GM23338 (cell line): ENCODE measurements around the gene FTH1.

Experiments
- CREB1 ChIP-seq: fragments of 250-450 bp; sonication (Bioruptor Pico); IDR thresholded peaks from 2 replicates; pipeline ENCODE4 v1.5.0; 2020; ENCODE audit warnings: low read depth, mild to moderate bottlenecking, moderate library complexity
- EZH2phosphoT487 ChIP-seq: fragments of 200-600 bp; sonication (generic); IDR thresholded peaks from one replicate; pipeline ENCODE4 v1.8.1; 2018; ENCODE audit warnings: antibody characterized with exemption; ENCODE audit not compliant: unreplicated experiment
- JUNB ChIP-seq: IDR thresholded peaks from one replicate; pipeline ENCODE4 v1.6.1; 2016; ENCODE audit warnings: antibody characterized with exemption; ENCODE audit not compliant: unreplicated experiment
- NANOG ChIP-seq: IDR thresholded peaks from 2 replicates; pipeline ENCODE4 v1.6.1; 2016; ENCODE audit warnings: antibody characterized with exemption, borderline replicate concordance
- POLR2AphosphoS5 ChIP-seq: IDR thresholded peaks from 2 replicates; pipeline ENCODE4 v1.6.1; 2016; ENCODE audit warnings: antibody characterized with exemption, low read depth
- TF ChIP-seq, protein P1 (sequence below), 2 experiments: fragments of 200-600 bp in 1 of 2; sonication (generic) in 1 of 2; conservative IDR thresholded peaks; 2 replicates each; pipeline versions ENCODE4 v1.5.1 to v1.6.1; 2016 to 2017; ENCODE audit warnings: antibody characterized with exemption in 2 of 2, low read depth in 2 of 2, mild to moderate bottlenecking in 2 of 2, moderate library complexity in 1 of 2
- TF ChIP-seq, protein P2 (sequence below): IDR thresholded peaks from one replicate; pipeline ENCODE4 v1.6.1; 2018; ENCODE audit warnings: antibody characterized with exemption; ENCODE audit not compliant: unreplicated experiment

DNA sequence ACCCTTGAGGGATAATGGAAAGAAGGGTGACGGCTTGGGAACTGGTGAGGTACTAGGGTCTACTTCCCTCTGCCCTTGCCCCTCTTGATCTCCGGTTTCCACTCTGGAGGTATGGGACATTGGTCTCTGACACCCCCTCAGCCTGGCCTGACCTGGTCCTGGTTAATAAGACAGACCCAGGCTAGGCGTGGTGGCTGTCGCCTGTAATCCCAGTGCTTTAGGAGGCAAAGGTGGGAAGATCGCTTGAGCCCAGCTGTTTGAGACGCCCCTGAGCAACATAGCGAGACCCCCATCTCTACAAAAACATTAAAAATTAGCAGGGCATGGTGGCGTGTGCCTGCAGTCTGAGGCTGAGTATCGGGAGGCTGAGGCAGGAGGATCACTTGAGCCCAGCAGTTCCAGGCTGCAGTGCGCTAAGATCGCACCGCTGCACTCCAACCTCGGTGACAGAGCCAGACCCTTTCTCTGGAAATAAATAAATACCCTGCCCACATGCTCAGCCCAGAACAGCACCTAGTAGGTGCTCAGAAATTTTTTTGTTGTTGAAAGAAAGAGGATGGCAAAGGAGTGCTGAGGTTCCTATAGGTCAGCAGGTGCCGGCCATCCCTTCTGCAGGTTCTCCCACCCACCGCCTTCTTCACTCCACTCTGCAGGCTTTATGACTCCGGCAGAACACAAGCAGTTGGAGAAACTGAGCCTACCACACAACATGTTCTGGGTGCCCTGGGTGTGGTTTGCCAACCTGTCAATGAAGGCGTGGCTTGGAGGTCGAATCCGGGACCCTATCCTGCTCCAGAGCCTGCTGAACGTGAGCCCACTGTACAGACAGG is 11.0 kb downstream of the FTH1 start:
- TF ChIP-seq, protein P1, sequence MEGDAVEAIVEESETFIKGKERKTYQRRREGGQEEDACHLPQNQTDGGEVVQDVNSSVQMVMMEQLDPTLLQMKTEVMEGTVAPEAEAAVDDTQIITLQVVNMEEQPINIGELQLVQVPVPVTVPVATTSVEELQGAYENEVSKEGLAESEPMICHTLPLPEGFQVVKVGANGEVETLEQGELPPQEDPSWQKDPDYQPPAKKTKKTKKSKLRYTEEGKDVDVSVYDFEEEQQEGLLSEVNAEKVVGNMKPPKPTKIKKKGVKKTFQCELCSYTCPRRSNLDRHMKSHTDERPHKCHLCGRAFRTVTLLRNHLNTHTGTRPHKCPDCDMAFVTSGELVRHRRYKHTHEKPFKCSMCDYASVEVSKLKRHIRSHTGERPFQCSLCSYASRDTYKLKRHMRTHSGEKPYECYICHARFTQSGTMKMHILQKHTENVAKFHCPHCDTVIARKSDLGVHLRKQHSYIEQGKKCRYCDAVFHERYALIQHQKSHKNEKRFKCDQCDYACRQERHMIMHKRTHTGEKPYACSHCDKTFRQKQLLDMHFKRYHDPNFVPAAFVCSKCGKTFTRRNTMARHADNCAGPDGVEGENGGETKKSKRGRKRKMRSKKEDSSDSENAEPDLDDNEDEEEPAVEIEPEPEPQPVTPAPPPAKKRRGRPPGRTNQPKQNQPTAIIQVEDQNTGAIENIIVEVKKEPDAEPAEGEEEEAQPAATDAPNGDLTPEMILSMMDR (conservative IDR thresholded peaks at IDR 0.05; ENCODE audit: low read depth in 2 of 2) = no peak
- TF ChIP-seq EZH2phosphoT487 = no peak
- no peak for TF ChIP-seq JUNB
- no peak for TF ChIP-seq POLR2AphosphoS5
- TF ChIP-seq NANOG = no peak
- TF ChIP-seq, protein P2, sequence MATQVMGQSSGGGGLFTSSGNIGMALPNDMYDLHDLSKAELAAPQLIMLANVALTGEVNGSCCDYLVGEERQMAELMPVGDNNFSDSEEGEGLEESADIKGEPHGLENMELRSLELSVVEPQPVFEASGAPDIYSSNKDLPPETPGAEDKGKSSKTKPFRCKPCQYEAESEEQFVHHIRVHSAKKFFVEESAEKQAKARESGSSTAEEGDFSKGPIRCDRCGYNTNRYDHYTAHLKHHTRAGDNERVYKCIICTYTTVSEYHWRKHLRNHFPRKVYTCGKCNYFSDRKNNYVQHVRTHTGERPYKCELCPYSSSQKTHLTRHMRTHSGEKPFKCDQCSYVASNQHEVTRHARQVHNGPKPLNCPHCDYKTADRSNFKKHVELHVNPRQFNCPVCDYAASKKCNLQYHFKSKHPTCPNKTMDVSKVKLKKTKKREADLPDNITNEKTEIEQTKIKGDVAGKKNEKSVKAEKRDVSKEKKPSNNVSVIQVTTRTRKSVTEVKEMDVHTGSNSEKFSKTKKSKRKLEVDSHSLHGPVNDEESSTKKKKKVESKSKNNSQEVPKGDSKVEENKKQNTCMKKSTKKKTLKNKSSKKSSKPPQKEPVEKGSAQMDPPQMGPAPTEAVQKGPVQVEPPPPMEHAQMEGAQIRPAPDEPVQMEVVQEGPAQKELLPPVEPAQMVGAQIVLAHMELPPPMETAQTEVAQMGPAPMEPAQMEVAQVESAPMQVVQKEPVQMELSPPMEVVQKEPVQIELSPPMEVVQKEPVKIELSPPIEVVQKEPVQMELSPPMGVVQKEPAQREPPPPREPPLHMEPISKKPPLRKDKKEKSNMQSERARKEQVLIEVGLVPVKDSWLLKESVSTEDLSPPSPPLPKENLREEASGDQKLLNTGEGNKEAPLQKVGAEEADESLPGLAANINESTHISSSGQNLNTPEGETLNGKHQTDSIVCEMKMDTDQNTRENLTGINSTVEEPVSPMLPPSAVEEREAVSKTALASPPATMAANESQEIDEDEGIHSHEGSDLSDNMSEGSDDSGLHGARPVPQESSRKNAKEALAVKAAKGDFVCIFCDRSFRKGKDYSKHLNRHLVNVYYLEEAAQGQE = no peak
- TF ChIP-seq CREB1 (CRISPR knock-in tag) = no peak
